ENCODE measurements around the gene CRELD2.

DNA sequence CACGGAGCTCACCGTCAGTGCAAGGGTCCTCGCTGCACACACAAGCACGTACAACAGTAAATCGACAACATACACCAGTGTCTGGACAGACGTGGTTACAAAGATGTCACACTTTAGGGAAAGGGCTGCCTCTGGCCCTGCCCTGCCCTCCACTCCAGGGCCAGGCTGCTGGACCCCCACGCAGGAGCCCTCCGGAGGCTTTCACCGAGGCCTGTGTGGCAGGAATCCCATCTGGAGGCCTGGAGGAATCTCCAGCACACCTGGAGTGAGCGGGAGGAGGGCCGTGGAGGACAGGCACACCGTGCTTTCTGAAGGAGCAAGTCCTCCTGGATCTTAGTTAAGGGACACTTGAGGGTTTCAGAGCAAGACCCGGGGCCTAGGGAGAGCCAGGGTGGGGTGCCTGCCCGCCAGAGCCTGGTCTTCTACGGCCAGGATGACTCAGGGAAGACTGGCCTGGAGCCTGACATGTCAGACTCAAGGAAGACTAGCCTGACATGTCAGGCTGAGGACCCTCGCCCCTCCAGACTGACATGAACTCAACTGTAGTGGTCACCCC, 40.0 kb downstream of the CRELD2 start:
- TF ChIP-seq MXI1 (conservative IDR thresholded peaks at IDR 0.05; ENCODE audit: poor library complexity, severe bottlenecking): no peak
- no peak for TF ChIP-seq RAD21 (conservative IDR thresholded peaks at IDR 0.05)
- no peak for TF ChIP-seq TAF1 (IDR thresholded peaks at IDR 0.05; ENCODE audit: low read depth)
- TF ChIP-seq, protein P1, sequence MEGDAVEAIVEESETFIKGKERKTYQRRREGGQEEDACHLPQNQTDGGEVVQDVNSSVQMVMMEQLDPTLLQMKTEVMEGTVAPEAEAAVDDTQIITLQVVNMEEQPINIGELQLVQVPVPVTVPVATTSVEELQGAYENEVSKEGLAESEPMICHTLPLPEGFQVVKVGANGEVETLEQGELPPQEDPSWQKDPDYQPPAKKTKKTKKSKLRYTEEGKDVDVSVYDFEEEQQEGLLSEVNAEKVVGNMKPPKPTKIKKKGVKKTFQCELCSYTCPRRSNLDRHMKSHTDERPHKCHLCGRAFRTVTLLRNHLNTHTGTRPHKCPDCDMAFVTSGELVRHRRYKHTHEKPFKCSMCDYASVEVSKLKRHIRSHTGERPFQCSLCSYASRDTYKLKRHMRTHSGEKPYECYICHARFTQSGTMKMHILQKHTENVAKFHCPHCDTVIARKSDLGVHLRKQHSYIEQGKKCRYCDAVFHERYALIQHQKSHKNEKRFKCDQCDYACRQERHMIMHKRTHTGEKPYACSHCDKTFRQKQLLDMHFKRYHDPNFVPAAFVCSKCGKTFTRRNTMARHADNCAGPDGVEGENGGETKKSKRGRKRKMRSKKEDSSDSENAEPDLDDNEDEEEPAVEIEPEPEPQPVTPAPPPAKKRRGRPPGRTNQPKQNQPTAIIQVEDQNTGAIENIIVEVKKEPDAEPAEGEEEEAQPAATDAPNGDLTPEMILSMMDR (IDR thresholded peaks at IDR 0.05; ENCODE audit: poor library complexity, severe bottlenecking): no peak

All from neural cell (in vitro differentiated cells).